Nucleus accumbens (tissue), 56 donors: Measurements from ENCODE around the gene ANKRD30A.
"Not testable (repeated sequence)": the region's sequence is repeated elsewhere in the genome, so short reads cannot be mapped to it uniquely, and the experiment has no call there.

Source experiments
- DNase-seq, 56 donors: peaks; one replicate each; lab custom pipeline; 2025; lab: John Stamatoyannopoulos, UW

Gene ANKRD30A

GRCh38 chr10:37246637-37247036 lies 121.2 kb downstream of the ANKRD30A start:
- no peak for DNase-seq

GRCh38 chr10:37255837-37256236 lies 130.4 kb downstream of the ANKRD30A start:
- DNase-seq, result not testable (repeated sequence)

- DNase-seq, result no peak
These were observed 137.9 kb downstream of the ANKRD30A start for GRCh38 chr10:37263304-37263703.

- no peak for DNase-seq
These were observed 142.9 kb downstream of the ANKRD30A start for GRCh38 chr10:37268266-37268665.

- DNase-seq, result no peak
These were observed 144.3 kb downstream of the ANKRD30A start for GRCh38 chr10:37269554-37270256.

- DNase-seq, result no peak
These were observed 149.9 kb downstream of the ANKRD30A start for GRCh38 chr10:37275216-37275777.

GRCh38 chr10:37285063-37285462 lies 159.7 kb downstream of the ANKRD30A start:
- no peak for DNase-seq

- no peak for DNase-seq
These were observed 164.6 kb downstream of the ANKRD30A start for GRCh38 chr10:37289833-37290464.

- no peak for DNase-seq
These were observed 175.9 kb downstream of the ANKRD30A start for GRCh38 chr10:37301271-37301670.

- DNase-seq, result no peak
These were observed 178.6 kb downstream of the ANKRD30A start for GRCh38 chr10:37304036-37304435.

- no peak for DNase-seq
These were observed 189.0 kb downstream of the ANKRD30A start for GRCh38 chr10:37314350-37314749.

- DNase-seq, result no peak
These were observed 189.5 kb downstream of the ANKRD30A start for GRCh38 chr10:37314862-37315261.

GRCh38 chr10:37344413-37344812 lies 219.0 kb downstream of the ANKRD30A start:
- no peak for DNase-seq

GRCh38 chr10:37379991-37380390 lies 254.6 kb downstream of the ANKRD30A start:
- DNase-seq, result no peak

- DNase-seq, result no peak
These were observed 255.9 kb downstream of the ANKRD30A start for GRCh38 chr10:37381271-37381670.

GRCh38 chr10:37384923-37385322 lies 259.5 kb downstream of the ANKRD30A start:
- no peak for DNase-seq

GRCh38 chr10:37390926-37391325 lies 265.5 kb downstream of the ANKRD30A start:
- DNase-seq, result no peak

GRCh38 chr10:37400774-37401173 lies 275.4 kb downstream of the ANKRD30A start:
- DNase-seq, result not testable (repeated sequence)

- no peak for DNase-seq
These were observed 275.8 kb downstream of the ANKRD30A start for GRCh38 chr10:37401225-37401624.

- no peak for DNase-seq
These were observed 278.4 kb downstream of the ANKRD30A start for GRCh38 chr10:37403776-37404175.
